Iris pigment epithelial cell (primary cell): ENCODE measurements around the gene GEMIN4.
"Not testable (repeated sequence)": the region's sequence is repeated elsewhere in the genome, so short reads cannot be mapped to it uniquely, and the experiment has no call there.

Source experiments
- DNase-seq: peaks from one replicate; pipeline ENCODE4 v3.0.0-alpha.2; 2011; ENCODE audit warnings: low read depth

Gene GEMIN4

DNA sequence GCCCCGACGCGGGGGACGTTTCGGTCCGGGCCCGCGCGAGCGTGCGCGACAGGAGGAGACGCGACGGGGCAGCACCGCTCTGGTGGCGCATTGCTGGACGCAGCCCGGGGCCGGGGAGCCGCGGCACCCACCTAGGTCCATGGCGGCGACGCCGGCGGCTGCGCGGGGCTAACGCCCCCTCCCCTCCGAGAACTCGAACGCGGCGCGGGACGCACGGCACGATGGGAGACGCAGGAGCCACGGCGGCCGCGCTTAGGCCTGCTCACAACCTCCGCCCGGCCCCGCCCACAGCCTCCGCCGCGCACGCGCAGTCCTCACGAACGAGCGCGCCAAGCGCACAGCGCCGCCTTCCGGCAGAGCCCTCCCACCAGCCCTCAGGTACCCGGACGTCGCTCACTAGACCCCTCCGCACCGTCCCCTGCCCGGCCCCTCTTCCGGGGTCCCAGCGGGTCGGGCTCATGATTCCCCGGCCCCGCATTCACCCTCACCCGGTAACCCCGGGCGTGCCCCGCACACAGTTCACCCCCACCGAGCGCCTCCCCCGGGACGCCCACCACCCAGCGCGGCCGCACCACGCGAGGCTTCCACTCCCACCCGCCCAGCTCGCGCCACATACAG, at the start of gene GEMIN4:
Gene GEMIN4 (minus strand): TSS at position 263 of the 618 bp plus-strand sequence. CDS start 122 bp downstream, at position 141.
- DNase-seq, result peak; percentile 79

DNA sequence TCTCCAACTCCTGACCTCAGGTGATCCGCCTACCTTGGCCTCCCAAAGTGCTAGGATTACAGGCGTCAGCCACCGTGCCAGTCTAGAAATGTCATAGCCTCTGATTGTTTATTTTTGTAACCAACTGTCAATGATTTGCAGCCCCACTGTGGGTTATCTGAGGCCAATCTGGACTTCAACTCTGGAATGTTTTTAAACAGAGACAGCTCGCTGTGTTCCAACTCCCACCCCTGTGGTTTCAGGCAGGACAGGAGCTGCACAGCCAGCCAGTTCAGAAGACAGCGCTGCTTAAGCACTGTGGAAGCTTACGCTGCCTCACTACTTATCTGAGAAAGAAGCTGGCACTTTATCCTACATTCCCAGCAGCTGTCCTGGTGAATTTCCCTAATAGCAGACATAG, 49.6 kb upstream of the GEMIN4 start:
- DNase-seq, result peak; percentile 62

DNA sequence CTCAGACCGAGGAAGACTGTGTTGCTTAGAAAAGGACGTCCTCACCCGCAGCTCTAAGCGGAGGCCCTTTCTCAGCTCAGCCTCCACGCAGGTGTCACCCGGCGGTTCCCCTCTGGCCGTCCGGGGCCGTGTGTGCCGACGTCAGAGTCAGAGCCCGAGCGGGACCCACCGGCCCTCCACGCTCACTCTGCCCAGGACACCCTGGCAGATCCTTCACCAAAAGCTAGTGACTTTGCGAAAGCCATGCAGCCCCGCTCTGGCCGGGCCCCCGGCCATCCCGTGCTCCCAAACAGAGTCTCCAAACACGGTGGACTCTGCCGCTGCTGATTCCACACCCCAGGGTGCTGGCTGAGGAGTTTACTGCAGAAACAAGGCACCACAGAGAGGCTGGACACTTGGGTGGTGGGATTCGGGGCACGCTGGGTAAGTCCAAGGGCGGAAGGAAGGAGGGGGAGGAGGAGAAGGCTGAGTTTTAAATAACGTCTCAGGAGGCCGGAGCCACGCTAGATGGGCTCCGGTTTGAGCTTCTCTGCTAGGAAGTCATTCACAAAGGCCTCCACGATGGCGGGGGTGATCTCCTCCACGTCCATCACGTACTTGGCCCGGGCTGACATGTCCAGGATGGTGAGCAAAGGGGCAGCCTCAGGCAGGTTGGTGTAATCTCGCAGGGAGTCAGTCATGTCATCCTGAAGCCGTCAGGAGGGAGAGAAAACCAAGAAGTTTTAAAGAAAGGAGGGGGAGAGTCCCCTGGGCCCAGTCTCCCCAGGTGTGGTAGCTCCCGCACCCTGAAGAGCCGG, 48.6 kb upstream of the GEMIN4 start:
- DNase-seq, result no peak

DNA sequence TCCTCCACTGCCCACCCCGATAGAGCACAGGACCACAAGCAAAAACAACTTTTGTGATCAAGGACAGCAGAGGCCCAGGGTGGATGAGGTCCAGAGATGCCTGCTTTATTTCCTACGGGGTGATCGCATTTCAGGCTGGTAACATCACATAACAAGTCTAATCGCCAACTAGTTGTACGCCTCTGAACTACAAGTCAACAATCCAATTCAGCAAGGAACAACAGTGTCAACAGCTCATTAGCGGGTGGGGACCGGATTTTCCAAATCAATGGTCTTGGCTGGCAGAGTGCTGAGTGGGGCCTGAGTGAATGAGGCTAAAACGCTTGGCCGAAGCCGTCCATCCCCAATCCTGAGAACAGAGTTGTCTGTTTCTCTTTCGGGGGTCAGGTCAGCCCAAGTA, 47.2 kb upstream of the GEMIN4 start:
- DNase-seq, result no peak

DNA sequence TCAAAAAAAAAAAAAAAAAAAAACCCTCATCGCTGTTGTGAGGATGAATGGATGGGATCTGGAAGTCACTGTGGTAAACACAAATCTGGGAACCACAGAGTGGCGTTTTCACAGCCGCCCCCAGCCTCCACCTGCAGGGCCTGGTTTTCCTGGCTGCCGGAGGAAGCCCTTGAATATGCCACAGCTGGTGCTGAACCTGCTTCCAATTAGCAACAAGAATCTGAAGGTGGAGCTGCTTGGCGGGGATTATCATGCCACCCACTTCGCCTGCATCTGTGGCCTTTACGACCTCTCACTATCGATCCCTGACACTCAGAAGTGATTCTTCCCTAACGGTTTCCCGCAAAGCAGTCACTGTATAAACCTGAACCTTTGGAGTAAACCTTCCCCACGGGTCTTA, 46.2 kb upstream of the GEMIN4 start:
- DNase-seq, result no peak

DNA sequence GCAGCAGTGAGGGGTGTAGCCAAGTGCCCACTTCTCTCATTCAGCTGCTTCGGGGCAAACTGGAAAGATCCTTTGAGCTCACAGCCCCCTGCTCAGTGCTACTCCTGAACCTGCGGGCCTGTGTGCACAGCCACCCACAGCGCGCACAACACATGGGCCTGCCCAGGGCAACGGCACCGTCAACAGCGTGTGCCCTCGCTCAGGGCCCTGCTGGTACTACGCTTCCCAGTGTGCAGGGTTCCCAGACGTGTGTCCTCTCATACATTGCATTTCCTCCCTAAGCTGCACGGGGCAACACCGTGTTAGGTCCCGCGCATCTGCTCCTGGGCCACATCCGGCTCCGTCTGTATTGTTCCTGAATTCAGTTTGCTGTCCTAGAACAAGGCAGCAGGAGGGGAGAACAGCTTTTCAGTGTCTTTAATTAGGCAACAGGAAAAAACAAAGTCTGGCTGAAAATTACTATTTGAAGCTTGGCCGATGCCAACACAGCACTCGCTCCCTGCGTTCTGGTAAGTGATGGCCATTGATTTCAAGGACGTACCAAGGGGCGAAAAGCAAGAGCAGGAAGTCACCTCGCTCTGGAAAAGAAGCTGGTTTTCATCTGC, 45.3 kb upstream of the GEMIN4 start:
- DNase-seq, result no peak

DNA sequence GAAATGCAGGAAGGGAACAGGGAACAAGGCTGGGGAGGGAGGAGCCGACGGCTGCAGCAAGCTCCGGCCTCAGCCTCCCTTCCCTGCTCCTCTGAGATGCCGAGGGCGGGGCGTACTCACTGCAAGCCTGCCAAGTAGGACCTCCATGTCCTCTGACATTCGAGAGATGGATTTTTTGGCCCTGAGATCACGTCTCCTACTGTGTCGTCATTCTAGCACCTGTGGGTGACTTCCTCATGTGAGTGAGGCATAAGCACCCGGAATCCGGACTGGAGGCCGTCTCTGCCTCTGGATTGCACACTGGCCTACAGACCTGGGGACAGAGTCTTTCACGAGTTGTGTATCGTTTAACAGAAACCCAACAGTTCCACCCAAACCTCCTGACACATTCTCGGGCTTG, 44.5 kb upstream of the GEMIN4 start:
- no peak for DNase-seq

DNA sequence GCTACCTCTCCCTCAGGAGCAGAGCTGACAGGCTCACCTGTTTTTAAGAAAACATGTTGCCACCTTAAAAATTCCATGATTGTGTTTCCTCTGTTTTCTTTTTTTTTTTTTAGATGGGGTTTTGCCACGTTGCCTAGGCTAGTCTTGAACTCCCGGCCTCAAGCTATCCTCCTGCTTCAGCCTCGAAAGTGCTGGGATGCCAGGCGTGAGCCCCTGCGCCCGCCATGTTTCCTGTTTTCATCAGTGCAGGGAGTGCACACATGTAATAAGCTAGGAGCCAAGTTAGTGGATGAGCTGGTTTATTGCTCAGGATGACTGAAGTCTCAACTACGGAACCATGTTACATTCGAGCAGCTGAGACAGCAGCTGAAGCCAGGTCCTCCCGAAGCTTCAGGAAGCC, 43.7 kb upstream of the GEMIN4 start:
- no peak for DNase-seq

DNA sequence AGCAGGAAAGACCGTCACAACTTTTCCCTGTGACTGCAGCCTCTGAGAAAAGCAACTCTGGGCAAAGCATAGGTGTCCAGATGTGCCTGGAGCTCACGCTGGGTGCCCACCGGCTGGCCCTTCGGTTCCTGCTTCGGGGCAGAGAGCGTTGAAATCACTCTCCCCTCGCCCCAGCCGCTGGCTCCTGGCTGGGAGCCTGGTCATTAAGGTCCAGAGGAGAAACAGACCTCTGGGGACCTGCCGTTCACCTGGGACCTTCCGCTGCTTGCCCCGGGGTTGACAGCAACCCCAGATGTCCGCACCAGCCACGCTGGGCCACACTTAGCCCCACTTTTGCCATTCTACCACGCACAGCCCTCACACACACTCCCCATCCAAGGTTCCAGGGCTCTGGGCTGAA, 43.2 kb upstream of the GEMIN4 start:
- DNase-seq, result no peak

DNA sequence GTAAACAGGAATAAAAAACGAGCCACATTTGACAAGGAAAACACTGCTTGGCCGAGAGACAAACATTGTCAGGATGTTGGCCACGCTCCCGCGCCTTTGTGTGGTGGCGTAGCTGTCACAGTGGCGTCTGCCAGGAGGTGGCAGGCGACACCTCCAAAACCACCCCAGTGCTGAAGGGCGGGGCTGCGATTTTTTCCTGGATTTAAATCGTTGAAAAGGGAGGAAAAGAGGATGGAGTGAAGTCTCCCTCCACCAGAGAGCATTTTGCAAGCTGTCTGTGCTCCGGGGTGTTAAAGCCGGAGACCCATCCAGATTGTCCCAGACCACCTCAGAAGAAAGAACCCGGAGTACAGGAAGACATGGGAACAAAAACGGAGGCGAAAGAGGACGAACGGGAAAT, 42.8 kb upstream of the GEMIN4 start:
- DNase-seq, result peak; percentile 70

DNA sequence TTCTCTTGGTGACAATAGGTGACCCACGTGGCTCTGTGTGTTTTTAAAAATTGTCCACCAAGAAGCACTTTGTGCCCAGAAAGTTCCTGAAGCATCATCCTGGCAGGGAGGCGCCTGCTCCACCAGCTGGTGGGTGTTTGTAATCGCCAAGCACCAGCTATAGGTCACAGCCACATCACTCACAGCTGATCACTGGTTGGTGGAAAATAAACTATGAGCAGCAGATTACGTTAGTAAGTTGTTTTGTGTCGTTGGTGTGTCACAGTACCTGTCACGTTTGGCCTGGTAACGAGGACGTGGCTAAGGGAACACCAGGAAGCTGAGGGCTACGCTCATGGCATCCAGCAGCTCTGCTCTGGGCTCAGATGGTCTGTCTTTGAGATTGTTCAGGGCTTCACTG, 40.2 kb upstream of the GEMIN4 start:
- no peak for DNase-seq

DNA sequence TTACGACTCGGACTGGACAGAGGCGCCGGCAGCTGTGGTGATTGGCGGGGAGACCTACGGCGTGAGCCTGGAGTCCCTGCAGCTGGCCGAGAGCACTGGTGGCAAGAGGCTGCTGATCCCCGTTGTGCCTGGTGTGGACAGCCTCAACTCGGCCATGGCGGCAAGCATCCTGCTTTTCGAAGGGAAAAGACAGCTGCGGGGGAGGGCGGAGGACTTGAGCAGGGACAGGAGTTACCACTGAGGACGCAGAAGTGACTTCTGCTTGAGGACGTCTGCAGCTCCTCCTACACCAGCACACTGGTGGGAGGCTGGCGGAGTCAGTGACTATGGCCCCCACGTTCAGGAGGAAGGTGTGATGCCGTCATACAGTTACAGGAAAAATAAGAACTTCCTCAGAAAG, 39.8 kb upstream of the GEMIN4 start:
- DNase-seq, result no peak

DNA sequence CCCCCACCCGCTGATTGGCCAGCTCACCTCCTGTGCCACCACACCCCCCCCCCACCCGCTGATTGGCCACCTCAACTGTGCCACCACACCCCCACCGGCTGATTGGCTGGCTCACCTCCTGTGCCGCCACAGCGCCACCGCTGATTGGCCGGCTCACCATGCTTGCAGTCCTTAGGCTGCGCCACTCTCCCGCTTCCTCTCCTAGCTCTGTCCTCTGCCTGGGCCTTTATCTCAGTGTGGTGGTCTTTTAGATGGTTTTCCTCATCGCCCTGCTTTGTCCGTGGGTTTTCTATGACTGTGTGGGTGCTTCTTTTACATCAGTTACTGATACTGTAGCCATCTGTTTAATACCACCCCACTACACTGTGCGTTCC, 38.8 kb upstream of the GEMIN4 start:
- peak; percentile 16 for DNase-seq

DNA sequence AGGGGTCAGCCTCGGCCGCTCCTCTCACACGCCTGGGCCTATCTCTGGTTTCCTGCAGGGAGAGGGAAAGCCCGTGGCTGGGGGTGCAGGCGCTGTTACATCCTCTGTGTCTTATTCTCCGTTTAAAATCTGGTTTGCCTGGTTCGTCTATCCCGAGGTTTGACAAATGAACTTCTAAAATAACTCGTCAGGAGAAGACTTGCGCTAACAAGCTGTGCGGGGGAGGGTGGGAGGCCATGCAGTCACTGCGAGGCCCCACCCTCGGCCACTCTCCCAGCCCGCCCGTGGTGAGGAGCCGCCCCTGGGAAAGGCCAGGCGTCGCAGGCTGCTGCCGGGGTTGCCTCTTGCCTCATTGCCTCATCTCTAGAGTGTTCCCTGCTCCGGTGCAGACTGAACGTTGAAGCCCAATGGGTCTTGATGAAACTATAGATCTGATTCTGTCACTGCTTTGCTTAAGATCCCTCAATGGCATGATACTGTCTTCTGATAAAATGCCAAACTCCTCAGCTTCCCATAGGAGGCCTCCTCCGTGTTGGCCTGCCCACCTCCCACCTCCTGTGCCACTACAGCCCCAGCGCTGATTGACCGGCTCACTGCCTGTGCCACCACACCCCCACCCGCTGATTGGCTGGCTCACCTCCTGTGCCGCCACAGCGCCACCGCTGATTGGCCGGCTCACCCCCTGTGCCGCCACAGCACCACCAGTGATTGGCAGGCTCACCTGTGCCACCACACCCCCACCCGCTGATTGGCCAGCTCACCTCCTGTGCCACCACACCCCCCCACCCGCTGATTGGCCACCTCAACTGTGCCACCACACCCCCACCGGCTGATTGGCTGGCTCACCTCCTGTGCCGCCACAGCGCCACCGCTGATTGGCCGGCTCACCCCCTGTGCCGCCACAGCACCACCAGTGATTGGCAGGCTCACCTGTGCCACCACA, 38.1 kb upstream of the GEMIN4 start:
- DNase-seq, result peak; percentile 56

DNA sequence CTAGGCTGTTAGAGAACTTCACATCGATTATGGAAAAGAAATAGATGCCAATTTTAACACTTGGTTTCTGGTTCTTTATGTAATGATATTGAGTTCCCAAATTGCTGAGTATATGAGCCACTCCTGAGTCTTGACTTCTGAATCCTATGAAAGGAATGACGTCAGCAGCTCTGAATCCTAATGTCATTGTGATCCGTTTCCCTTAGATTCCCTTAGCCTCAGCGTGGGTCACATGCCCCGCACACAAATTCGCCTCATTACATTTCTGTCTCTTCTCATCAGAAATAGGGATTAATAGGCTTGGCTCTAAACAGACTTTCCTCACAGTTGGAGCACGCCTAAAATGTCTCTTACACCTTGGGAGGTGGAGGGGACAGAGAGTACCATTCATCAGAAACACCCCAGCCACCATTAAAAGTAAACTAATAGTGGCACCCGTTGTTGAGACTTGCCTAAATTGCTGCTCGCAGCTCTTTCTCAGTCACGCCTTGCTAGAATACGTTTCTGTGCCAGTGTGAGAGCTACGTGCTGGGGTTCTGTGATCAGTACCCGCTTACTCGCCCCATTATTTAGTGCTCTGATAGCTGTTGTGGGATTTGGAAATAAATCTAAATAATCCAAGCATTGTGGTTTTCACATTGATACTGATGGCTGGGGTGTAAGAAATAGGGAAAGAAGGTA, 37.2 kb upstream of the GEMIN4 start:
- no peak for DNase-seq

DNA sequence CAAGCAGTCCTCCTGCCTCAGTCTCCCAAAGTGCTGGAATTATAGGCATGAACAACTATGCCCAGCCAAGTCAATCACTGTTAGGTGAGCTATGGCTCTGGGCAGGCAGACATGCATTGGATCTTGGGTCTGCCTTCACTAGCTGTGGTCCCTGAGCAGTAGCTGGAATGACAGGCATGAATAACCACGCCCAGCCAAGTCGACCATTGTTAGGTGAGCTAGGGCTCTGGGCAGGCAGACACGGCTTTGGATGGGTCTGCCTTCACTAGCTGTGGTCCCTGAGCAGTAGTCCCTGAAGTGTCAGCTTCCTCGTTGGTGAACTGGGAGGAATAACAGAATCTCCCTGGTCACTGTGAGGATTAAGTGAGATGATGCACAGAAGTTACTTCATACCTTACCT, 36.5 kb upstream of the GEMIN4 start:
- DNase-seq, result no peak

DNA sequence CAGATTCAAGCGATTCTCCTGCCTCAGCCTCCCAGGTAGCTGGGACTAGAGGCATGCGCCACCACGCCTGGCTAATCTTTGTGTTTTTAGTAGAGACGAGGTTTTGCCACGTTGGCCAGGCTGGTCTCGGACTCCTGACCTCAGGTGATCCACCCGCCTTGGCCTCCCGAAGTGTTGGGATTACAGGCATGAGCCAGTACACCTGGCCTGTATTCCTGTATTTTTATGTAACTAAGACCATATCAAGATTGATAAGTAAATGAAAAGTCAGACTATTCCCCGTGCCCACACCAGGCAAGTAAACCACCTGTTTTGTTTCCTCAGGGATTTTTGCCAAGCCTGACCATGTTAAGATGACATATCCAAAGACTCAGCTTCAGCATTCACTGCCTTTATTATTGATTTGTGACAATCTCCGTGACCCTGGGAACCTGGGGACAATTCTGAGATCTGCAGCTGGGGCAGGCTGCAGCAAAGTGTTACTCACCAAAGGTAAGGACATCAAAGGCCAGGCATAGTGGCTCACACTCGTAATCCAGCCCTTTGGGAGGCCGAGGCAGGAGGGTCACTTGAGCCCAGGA, 35.7 kb upstream of the GEMIN4 start:
- no peak for DNase-seq

DNA sequence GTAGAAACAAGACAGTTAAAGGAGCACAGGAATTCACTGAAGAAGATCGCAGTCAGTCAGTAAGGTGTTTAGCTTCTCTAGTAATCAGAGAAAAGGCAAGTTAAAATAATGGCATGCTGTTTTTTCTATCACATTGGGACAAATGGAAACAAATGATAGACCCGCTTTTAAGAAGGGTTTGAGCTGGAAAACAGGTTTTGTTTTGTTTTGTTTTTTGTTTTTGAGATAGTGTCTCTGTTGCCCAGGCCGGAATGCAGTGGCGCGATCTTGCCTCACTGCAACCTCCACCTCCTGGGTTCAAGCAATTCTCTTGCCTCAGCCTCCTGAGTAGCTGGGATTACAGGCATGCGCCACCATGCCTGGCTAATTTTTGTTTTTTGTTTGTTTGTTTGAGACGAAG, 33.8 kb upstream of the GEMIN4 start:
- DNase-seq, result not testable (repeated sequence)

DNA sequence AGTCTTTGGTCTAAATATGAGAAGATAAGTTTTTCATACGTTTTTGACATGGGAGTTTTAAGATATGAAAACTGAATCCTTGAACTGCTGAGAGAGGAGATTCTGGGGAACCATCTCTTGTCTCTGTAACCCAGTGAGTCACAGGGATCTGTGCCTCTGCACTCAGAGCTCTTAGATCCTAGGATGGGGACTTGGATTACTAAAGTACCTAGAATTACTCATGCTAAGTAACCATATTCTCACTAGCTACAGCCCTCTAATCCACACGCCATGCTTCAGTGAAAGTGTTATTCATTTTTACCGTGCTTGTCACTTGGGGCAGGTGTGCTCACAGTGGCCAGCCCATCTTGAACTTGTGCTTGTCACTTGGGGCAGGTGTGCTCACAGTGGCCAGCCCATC, 32.1 kb upstream of the GEMIN4 start:
- DNase-seq, result no peak

DNA sequence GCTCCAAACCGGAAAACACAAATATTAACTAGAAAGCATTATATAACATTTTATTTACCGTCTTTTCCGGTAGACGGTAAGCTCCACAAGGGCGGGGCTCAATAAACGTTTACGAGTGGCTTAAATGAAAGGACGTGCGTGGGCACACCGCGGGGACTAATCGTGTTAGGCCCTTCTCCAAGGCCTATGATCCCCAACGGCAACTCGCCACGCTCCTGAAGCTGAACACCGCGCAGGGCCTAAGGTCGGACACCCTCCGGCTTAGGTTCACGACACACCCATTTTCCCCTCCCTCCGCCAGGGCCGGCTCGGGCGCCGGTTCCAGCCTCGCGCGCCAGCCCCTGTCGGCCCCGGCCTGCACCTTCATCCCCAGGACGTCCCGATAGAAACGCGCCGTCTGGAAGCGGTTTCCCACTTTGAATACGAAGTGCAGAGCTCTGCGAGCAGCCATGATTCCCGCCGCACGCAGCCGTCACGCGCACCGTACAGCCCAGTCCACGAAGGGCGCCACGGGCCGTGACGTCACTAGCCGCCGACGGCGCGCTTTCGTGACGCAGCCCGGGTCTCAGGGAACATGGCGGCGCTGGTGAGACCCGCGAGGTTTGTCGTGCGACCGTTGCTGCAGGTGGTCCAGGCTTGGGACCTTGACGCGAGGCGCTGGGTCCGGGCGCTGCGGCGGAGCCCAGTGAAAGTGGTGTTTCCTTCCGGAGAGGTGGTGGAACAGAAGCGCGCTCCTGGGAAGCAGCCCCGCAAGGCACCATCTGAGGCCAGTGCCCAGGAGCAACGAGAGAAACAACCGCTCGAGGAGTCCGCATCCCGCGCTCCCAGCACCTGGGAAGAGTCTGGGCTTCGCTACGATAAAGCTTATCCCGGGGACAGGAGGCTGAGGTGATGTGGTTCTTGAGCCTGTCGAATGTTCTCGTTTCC, 30.0 kb upstream of the GEMIN4 start, which contains the start of the genes GLOD4 and MRM3:
Gene GLOD4 (minus strand): TSS at position 476 of the 927 bp plus-strand sequence. CDS start 25 bp downstream, at position 451.
Gene MRM3 (plus strand): TSS at position 549 of the 927 bp plus-strand sequence. CDS start 26 bp downstream, at position 575.
- peak; percentile 85 for DNase-seq
